ENCODE data around the gene PTCHD1.
A peak's percentile ranks its signal among the peaks of the same experiment; 100 is the strongest.

PTCHD1 gene

GRCh38 chrX:23334848-23335599 lies at the start of gene PTCHD1:
Gene PTCHD1, plus strand, starts transcription at chrX:23334849. Its CDS starts 27 bp downstream, at chrX:23334876.
- DNase-seq (ENCODE audit: low spot score), result no peak

DNA sequence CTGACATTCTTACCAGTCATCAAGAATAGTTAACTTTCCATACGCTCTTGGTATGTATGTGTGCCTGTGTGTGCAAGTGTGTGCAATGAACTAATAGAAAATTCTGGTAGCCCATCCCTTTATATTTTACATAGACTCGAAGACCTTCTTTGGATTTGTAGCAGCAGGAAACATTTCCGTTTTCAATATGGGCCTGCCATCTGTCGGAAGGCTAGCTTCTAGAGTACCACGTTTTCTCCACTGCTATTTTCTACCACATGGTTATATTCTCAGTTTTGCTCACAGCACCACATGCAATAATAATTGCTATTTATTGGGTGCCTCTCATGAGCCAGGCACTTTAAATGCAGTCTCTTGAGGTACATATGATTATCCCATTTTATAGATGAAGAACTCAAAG lies 47.9 kb upstream of the PTCHD1 start:
- no peak for DNase-seq (ENCODE audit: low spot score)

DNA sequence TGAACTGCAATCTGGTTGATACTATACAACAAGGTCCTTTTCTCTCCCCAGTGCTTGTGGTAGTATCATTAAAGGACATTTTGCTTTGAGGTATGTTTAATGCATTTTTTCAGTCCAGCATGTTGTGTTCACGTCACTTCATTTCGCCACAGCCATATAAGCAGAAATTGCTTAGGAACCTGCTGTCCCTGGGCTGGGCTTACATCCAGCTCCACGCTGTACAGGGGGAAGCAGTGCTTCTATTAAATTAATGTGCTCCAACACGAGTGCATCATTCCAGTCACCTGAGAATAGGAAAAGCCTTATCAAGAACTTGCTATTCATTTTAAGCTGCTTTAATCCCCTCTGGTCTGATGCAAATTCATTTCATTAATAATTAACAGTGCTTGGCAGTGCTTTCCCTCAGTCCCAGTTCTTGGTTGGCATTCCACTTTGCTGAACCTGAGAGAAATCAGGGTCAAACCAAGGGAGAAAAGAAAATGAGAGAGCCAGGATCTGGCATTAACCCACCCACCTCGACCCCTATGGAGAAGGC lies 47.4 kb upstream of the PTCHD1 start:
- no peak for DNase-seq (ENCODE audit: low spot score)

GRCh38 chrX:23292354-23292987 lies 42.2 kb upstream of the PTCHD1 start:
- DNase-seq (ENCODE audit: low spot score), result no peak

- DNase-seq (ENCODE audit: low spot score), result no peak
Observed at GRCh38 chrX:23292988-23293651, 41.5 kb upstream of the PTCHD1 start.

DNA sequence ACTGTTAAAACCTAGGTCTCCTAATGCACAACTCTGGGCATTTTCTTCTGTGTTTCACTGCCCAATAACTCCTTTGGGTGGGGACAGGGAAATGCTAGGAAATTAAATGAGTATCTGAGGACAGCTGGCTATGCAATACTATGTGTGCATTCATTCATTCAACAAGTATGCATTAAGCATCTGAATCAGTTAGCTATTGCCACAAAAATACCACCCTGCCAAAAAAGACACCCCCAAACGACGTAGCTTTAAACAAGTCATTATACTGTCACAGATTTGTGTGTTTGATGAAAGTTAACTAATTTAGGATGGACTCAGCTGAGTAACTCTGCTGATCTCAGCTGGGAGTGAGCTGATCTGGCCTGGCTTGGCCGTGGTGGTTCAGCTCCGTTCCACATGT lies 29.8 kb upstream of the PTCHD1 start:
- DNase-seq (ENCODE audit: low spot score), result no peak

- DNase-seq (ENCODE audit: low spot score), result no peak
Observed at GRCh38 chrX:23311731-23312130, 22.9 kb upstream of the PTCHD1 start.

DNA sequence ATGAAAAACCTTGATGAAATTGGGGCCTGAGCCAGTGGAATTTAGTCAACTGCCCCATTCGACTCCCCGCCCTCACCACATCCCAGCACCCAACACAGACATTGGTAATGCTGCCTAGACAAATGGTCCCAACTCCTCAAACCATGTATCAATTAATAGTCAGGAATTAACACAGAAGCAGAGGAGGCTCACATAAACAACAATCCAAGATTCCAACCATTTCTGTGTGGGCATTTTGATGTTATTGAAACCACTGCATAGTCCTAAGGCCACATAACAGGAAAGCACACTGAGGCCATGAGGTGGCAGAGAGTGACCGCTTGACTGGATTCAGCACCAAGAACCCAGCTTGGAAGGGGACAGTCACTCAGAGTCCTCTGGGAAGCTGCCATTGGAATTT lies 22.5 kb upstream of the PTCHD1 start:
- no peak for DNase-seq (ENCODE audit: low spot score)

DNA sequence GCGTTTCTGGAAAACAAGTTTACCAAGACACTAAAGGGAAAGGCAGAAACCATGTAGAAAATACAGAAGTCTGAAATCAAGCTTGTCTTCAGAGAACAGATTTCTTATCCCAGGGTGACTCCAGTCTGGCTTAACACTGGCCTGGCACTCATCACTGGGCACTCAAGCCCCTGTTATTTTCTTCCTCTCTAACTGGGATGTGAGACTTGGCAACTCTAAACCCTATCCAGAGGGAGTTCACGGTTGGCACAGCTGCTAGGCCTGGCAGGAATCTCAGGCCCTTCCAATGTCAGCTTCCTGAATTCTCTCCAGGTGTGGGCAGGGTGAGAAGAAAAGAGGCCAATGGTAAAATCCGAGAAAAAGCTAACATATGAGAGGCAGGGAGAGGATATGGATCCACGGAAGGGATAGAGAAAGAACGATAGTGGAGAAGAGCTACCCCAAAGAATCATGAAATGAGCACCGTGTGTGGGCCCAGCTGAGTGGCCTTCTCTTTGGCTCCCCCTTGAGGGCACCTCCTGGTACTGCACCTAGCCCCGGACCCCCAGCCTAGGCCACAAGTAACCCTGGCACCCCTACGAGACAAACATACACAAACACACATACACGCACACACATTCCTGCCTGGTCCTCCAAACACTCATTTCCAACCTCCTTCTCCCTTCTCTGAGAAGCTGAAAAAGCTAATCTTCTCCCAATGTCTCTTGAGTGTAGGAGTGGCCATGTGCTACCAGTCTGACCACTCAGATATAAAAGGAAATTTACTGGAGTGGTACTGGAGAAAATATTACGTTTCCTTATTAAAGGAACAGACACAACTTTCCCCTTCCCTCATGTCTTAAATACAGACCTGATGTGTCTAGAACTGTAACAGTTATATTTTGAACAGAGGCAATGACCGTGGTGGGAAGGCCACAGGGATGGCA lies 16.6 kb upstream of the PTCHD1 start:
- peak; percentile 8 for DNase-seq (ENCODE audit: low spot score)

- DNase-seq (ENCODE audit: low spot score), result no peak
Observed at GRCh38 chrX:23327104-23327503, 7.5 kb upstream of the PTCHD1 start.

- no peak for DNase-seq (ENCODE audit: low spot score)
Observed at GRCh38 chrX:23331701-23332100, 2.9 kb upstream of the PTCHD1 start.

GRCh38 chrX:23332101-23332887 lies 2.4 kb upstream of the PTCHD1 start:
- DNase-seq (ENCODE audit: low spot score), result no peak

- no peak for DNase-seq (ENCODE audit: low spot score)
Observed at GRCh38 chrX:23332888-23333821, 1.5 kb upstream of the PTCHD1 start.

- no peak for DNase-seq (ENCODE audit: low spot score)
Observed at GRCh38 chrX:23333842-23334520, 668 bp upstream of the PTCHD1 start.

DNA sequence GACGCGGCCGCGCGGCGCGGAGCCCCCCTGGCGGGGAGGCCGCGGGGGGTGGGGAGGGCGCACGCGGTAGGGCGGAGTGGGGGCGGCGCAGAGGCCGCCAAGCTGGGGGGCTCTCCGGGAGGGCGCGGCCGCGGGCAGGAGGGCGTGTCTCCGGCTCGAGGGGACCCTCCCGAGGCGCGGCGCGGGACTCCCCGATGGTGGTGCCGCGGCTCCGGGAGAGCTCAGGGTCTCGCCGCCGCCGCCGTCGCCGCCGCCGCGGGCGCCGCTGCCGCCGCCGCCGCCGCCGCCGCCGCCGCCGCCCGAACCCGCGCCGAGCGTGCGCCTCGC lies 165 bp upstream of the PTCHD1 start:
- no peak for DNase-seq (ENCODE audit: low spot score)

- no peak for DNase-seq (ENCODE audit: low spot score)
Observed at GRCh38 chrX:23338334-23338733, 3.7 kb downstream of the PTCHD1 start.

GRCh38 chrX:23341452-23341851 lies 6.8 kb downstream of the PTCHD1 start:
- no peak for DNase-seq (ENCODE audit: low spot score)

GRCh38 chrX:23344238-23344903 lies 9.7 kb downstream of the PTCHD1 start:
- DNase-seq (ENCODE audit: low spot score), result no peak

DNA sequence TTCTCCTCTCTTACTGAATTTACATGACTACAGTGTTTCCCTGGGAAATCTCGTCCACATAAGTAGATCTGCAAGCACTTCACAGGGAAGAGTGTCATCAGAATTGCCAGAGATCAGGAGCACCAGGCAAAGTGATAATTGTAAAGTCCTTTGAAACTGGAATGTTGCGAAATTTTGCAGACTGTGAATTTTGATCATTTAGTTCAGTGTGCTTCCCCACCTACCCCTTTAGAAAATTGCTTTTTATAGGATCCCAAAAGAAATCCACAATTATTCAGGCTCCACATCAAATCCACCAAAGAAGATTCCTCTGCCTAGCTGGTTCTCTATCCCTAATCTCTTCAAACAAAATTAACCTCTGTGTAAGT lies 10.2 kb downstream of the PTCHD1 start:
- DNase-seq (ENCODE audit: low spot score), result no peak

All from CD4-positive, alpha-beta T cell treated with Interleukin-15 for 4 hours (primary cell).